K562 (cell line): Measurements from ENCODE around the gene DNAJC25. TPM values are rescaled to one million over a fixed set of nuclear protein-coding genes. Genes with fewer than 3 reads are reported as not detected.

Experiments
- ATAC-seq: fragments of 200-7000 bp; cut with Tn5 transposase; 3 replicates; pipeline ENCODE4 v1.9.1; 2020; ENCODE audit warnings: moderate library complexity
- BruUV-seq: library from RNA; stranded (reverse); fragments of 400-500 nt; replicated peaks from 2 replicates; lab custom pipeline; 2021; lab: Mats Ljungman, UMichigan
- CTCF ChIA-PET: fragments of 300-600 bp; formaldehyde crosslinking; extraction: SDS; loops from one replicate; lab custom pipeline; 2021; ENCODE audit warnings: low intra/inter-chr PET ratio; lab: Yijun Ruan, JAX
- POLR2A ChIA-PET: fragments of 300-600, 350-650 bp; sonication (Branson Sonifier 250); formaldehyde crosslinking; extraction: SDS; loops from one replicate; lab custom pipeline; 2021; ENCODE audit warnings: antibody characterized with exemption, inconsistent platforms; lab: Yijun Ruan, JAX
- DNase-seq, 4 experiments: peaks; one replicate each; pipeline versions ENCODE4 v3.0.0 to v3.0.0-alpha.2; 2011 to 2018; ENCODE audit warnings: low spot score in 3 of 4, mixed read lengths in 3 of 4; ENCODE audit errors: extremely low read depth in 1 of 4
- FAIRE-seq: peaks from 2 replicates; lab custom pipeline; 2011; peaks lifted over from hg19 to GRCh38; lab: Jason Lieb, UNC
- H2AFZ ChIP-seq: 2 replicates; pipeline ENCODE4 v1.6.0; 2011; ENCODE audit warnings: low read depth, low read length, control low read depth, inconsistent platforms
- H3K27ac ChIP-seq: fragments of 200-600 bp; 3 replicates; pipeline ENCODE4 v1.8.0; 2011; ENCODE audit warnings: low read depth, mild to moderate bottlenecking, control low read depth, inconsistent platforms, low read length, moderate library complexity, mixed read lengths; ENCODE audit errors: extremely low read depth
- H3K27me3 ChIP-seq, 2 experiments: fragments of 300-600 bp in 1 of 2; 2 replicates in 1 of 2; 3 replicates in 1 of 2; pipeline versions ENCODE4 v1.6.0 to v1.8.0; 2011; ENCODE audit warnings: inconsistent platforms in 2 of 2, low read length in 2 of 2, mild to moderate bottlenecking in 1 of 2, mixed read lengths in 1 of 2, moderate library complexity in 1 of 2; ENCODE audit not compliant: control insufficient read depth in 2 of 2, insufficient read depth in 2 of 2
- H3K36me3 ChIP-seq: fragments of 300-600 bp; 3 replicates; pipeline ENCODE4 v1.8.0; 2011; ENCODE audit warnings: mild to moderate bottlenecking, low read length, inconsistent platforms; ENCODE audit not compliant: control insufficient read depth, insufficient read depth
- H3K4me1 ChIP-seq, 2 experiments: fragments of 200-600 bp in 1 of 2; replicated peaks in 1 of 2; 2 replicates in 1 of 2; 3 replicates in 1 of 2; pipeline versions ENCODE4 v1.5.1 to v1.8.0; 2011; ENCODE audit warnings: inconsistent platforms in 2 of 2, low read length in 2 of 2, mild to moderate bottlenecking in 1 of 2, mixed read lengths in 1 of 2, moderate library complexity in 1 of 2; ENCODE audit not compliant: control insufficient read depth in 2 of 2, insufficient read depth in 2 of 2
- H3K4me2 ChIP-seq: 2 replicates; pipeline ENCODE4 v1.6.1; 2011; ENCODE audit warnings: low read length, control low read depth, inconsistent platforms, mixed read lengths; ENCODE audit not compliant: insufficient read depth
- H3K4me3 ChIP-seq: fragments of 200-600 bp; sonication (generic), shearing (Covaris generic); 2 replicates; pipeline ENCODE4 v1.5.1; 2016; ENCODE audit warnings: control low read depth, inconsistent platforms
- H3K79me2 ChIP-seq: fragments of 200-600 bp; 3 replicates; pipeline ENCODE4 v1.8.0; 2011; ENCODE audit warnings: low read length, inconsistent platforms; ENCODE audit not compliant: control insufficient read depth, insufficient read depth
- H3K9ac ChIP-seq, 2 experiments: 2 replicates each; pipeline versions ENCODE4 v1.6.0 to v1.6.1; 2011; ENCODE audit warnings: low read depth in 2 of 2, low read length in 2 of 2, control low read depth in 1 of 2, inconsistent platforms in 1 of 2, mild to moderate bottlenecking in 1 of 2, mixed read lengths in 1 of 2; ENCODE audit not compliant: insufficient read depth in 1 of 2
- H3K9me1 ChIP-seq: one replicate; pipeline ENCODE4 v1.6.0; 2011; ENCODE audit warnings: inconsistent platforms, mild to moderate bottlenecking, low read length, moderate library complexity; ENCODE audit not compliant: control insufficient read depth, insufficient read depth
- H3K9me3 ChIP-seq: replicated peaks from 2 replicates; pipeline ENCODE4 v1.5.1; 2011; ENCODE audit warnings: low read depth, low read length, inconsistent platforms; ENCODE audit not compliant: control insufficient read depth, insufficient read depth
- H4K20me1 ChIP-seq: replicated peaks from 2 replicates; pipeline ENCODE4 v1.6.1; 2011; ENCODE audit warnings: low read length, inconsistent platforms, mixed read lengths; ENCODE audit not compliant: control insufficient read depth, insufficient read depth
- FOXK2 ChIP-seq, 2 experiments: fragments of 450-650 bp; IDR thresholded peaks in 1 of 2; conservative IDR thresholded peaks in 1 of 2; 2 replicates each; pipeline ENCODE4 v1.6.1; 2016; ENCODE audit warnings: low read depth in 2 of 2, mild to moderate bottlenecking in 1 of 2
- WGBS: fragments of 100-300 bp; shearing (Covaris generic); methylation state at CpG from one replicate; pipeline ENCODE4 v1.1.6; 2016; ENCODE audit warnings: low coverage, mixed read lengths; ENCODE audit not compliant: insufficient coverage; ENCODE audit errors: missing lambda C conversion rate; 5-methylcytosine and 5-hydroxymethylcytosine counted together
- in situ Hi-C: fragments of 300-500 bp; cut with MboI; formaldehyde crosslinking; loops from 4 replicates; pipeline ENCODE4 v1.15.0; 2018; ENCODE audit warnings: inconsistent platforms, mixed read lengths
- intact Hi-C: fragments of 100-400 bp; cut with micrococcal nuclease; formaldehyde crosslinking; loops from 2 replicates; pipeline ENCODE4 v1.14.2; 2022
- polyA plus RNA-seq, 8 experiments: library from polyadenylated mRNA; depleted of rRNA in 4 of 8; stranded (reverse) in 5 of 8; unstranded in 3 of 8; fragments of >200 nt; fragmentation: Nextera tagmentation in 2 of 8; fragmentation: Illumina TruSeq in 1 of 8; extraction: Ambion mirVana in 2 of 8; extraction: Trizol in 1 of 8; gene quantifications; 2 replicates each; pipeline versions ENCODE4 v1.2.1 to v1.2.3, GENCODE V29; 2011 to 2014; ENCODE audit warnings: inconsistent platforms in 1 of 8, missing spikeins in 1 of 8
- total RNA-seq, 7 experiments: library from RNA; depleted of rRNA in 6 of 7; stranded (reverse); fragments of >200 nt in 6 of 7; fragmentation: Illumina TruSeq in 2 of 7; extraction: Trizol in 2 of 7; gene quantifications; 2 replicates each; pipeline versions ENCODE4 v1.2.1 to v1.2.3, GENCODE V29; 2011 to 2021; ENCODE audit warnings: low replicate concordance in 1 of 7
- TF ChIP-seq, protein P1 (sequence below): fragments of 450-650 bp; IDR thresholded peaks from 2 replicates; pipeline ENCODE4 v1.6.1; 2016; ENCODE audit warnings: missing biosample characterization, missing genetic modification characterization

The DNAJC25 gene
- total and polyA plus RNA-seq, 9 of the 15 experiments (the other 6 are each of a cell fraction or from before 2014, with no cell fraction given) = 3.7 to 11.2 (median 7.1) TPM

DNA sequence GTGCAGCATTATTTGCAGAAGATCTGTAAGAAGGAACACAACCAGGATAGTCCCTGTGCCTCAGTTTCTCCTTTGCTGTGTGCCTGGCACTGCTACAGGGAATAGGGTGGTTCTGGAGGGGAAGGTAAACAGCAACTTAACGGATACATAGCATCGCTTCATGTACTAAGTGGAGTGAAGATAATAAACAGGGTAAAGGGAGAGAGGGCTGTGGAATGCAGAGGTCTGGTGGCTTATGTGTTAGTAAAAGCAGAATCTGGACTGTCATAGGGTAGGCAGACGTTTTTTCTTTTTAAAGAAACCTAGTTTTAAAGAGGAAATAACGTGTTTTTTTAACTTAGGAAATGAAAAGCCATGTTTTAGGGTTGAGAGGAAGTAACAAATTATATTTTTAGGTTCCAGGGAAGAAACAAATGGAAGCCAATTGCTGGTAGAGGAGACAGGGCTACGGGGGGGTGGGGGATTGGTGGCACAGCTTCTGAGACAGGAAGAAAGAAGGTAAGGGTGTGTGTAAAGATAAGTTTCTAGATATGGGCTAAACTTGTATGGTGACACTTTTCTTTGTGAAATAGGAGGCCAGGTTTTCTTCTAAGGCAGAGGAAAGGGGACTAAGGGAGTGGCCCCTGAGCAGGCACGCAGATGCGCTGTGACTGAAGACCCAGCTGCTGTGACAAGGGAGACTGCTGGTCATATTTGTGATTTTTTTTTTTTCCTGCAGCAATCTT, 31.6 kb downstream of the DNAJC25 start:
- no peaks in the 10 kb centered on the region for H3K9me3 ChIP-seq
- peaks cover 17% of the 10 kb centered on the region; the same call in 2 of the 3 replicates for H3K79me2 ChIP-seq
- H3K4me2 ChIP-seq = peak overlapping the region; percentile 83
- H3K4me3 ChIP-seq = peak overlapping the region; percentile 63
- in situ Hi-C loops = no loop called here
- TF ChIP-seq, protein P1, sequence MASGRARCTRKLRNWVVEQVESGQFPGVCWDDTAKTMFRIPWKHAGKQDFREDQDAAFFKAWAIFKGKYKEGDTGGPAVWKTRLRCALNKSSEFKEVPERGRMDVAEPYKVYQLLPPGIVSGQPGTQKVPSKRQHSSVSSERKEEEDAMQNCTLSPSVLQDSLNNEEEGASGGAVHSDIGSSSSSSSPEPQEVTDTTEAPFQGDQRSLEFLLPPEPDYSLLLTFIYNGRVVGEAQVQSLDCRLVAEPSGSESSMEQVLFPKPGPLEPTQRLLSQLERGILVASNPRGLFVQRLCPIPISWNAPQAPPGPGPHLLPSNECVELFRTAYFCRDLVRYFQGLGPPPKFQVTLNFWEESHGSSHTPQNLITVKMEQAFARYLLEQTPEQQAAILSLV = no peak
- TF ChIP-seq FOXK2 (conservative IDR thresholded peaks at IDR 0.05 in 1 of 2, IDR thresholded peaks at IDR 0.05 in 1 of 2; ENCODE audit: low read depth in 2 of 2) = 0 out of 4 replicates have a peak, but pooled peaks of 1 of the 2 experiments have one; percentile 14
- H3K9me1 ChIP-seq = no peaks in the 10 kb centered on the region
- ATAC-seq (peak; percentile 23), DNase-seq (peak in 2 of 4 experiments; percentile 20 to 22), FAIRE-seq (peak; percentile 51)
- CTCF ChIA-PET = interaction anchor here (0.6 kb wide), 1 partner anchor 20 kb away, joined by 3 read pairs; no protein-coding TSS in a partner anchor
- BruUV-seq = TSS peak; percentile 44
- H3K27me3 ChIP-seq = no peaks in the 10 kb centered on the region
- H3K9ac ChIP-seq = peak overlapping the region; percentile 63 to 92; a peak in 3 of 4 replicates
- H3K36me3 ChIP-seq = peaks cover 4% of the 10 kb centered on the region; the same call in 1 of the 3 replicates
- POLR2A ChIA-PET = interaction anchor here (0.6 to 1.9 kb wide), 2 partner anchors 17 to 20 kb away, joined by 3 to 5 read pairs; no protein-coding TSS in a partner anchor
- H3K4me1 ChIP-seq = peaks cover 15 to 23% of the 10 kb centered on the region in 2 experiments; a peak in 4 of 5 replicates
- WGBS = 18% methylated on average over 7 of the region's 7 CpGs
- intact Hi-C loops = no loop called here
- peak overlapping the region; percentile 80 for H2AFZ ChIP-seq
- H3K27ac ChIP-seq = peak overlapping the region; percentile 32; the same call in 1 of the 3 replicates
- no peaks in the 10 kb centered on the region for H4K20me1 ChIP-seq
